M059J (cell line): ENCODE results near the gene ILK. TPM values are rescaled to one million over a fixed set of nuclear protein-coding genes. Genes with fewer than 3 reads are reported as not detected.

ENCODE experiments used
- DNase-seq: peaks from one replicate; pipeline ENCODE4 v3.0.0-alpha.2; 2012; ENCODE audit warnings: low read depth
- total RNA-seq: library from RNA; depleted of rRNA; stranded (reverse); fragments of >200 nt; shearing (Covaris generic); gene quantifications from 2 replicates; pipeline ENCODE4 v1.2.3, GENCODE V29; 2014; rRNA removed

The ILK gene
- 152 and 201 TPM in 2 replicates for total RNA-seq

DNA sequence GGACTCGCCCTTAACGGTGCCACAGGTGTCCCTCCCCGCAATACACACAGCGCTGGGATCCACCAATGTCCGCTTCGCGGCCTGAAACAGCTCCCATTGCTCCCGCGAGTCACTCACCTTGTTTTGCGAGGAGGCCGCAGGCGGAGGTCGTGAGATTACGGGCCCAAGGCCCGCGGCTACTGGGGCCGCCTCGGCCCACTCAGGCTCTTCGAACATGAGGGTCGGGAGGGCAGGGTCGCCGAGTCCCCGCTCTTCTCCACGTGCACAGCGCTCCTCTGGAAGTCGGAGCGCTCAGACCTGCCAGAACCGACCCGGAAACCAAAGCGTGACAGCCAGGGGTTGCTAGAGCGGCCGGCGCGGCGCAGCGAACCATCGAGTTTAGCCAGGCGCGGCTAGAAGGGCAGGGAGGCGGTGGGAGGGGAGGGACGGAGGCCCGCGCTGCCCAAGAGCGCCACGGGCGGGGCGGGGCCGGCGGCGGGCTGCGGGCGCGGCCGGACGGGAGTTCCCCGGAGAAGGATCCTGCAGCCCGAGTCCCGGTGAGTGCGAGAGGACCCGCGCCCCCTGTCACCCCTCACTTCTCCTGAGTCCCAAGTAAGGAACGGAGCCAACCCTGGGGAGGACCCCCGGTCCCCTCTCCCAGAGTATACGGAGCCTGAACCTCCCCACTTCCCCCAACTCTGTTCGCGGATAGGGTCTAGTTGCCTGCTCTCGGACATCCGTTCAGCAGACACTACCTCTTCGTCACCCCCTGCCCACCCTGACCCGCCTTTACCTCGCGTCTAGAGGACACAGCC lies at the start of gene ILK, which contains the start of gene RRP8:
ILK (plus strand) TSS at position 488 of the 794 bp plus-strand sequence. CDS start 498 bp downstream, outside the sequence.
RRP8 (minus strand) TSS at position 330 of the 794 bp plus-strand sequence; CDS start at position 216, 114 bp downstream.
- peak; percentile 89 for DNase-seq

DNA sequence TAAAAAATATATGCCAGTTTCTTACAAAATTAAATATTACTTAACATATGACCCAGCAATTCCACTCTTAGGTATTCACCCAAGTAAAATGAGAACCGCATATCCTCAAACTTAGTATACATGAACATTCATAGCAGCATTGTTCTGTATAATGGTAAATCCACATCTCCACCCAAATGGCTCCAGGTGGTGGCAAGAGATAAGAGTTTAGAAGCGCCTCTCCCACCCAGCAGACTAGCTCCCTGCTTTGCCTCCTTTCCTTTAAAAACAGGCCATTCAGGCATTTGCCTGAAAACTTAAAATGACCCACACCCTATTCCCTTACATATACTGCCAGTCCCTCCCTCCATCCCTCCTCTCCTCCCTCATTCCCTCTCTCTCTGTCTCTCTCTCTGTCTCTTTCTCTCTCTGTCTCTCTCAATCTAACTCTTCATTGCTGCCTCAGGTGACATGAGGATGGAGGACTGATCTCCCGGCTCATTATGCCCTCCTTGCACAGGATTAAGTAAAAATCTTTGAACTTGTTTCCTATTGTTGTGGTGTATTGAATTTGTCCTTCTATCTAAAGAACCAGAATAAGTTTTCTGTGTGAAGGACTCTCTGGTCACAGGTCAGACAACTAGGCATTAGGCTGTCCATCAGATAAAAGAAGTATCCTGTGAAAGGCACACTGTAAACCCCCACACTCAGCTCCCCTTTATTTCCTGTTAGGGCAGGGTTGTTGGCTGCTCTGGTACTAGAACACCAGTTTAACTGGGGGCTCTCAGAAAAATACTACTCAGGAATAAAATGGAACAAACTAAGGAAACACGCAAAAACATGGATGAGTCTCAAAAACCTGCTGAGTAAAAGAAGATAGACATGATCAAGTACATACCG lies 48.5 kb upstream of the ILK start:
- DNase-seq = no peak

DNA sequence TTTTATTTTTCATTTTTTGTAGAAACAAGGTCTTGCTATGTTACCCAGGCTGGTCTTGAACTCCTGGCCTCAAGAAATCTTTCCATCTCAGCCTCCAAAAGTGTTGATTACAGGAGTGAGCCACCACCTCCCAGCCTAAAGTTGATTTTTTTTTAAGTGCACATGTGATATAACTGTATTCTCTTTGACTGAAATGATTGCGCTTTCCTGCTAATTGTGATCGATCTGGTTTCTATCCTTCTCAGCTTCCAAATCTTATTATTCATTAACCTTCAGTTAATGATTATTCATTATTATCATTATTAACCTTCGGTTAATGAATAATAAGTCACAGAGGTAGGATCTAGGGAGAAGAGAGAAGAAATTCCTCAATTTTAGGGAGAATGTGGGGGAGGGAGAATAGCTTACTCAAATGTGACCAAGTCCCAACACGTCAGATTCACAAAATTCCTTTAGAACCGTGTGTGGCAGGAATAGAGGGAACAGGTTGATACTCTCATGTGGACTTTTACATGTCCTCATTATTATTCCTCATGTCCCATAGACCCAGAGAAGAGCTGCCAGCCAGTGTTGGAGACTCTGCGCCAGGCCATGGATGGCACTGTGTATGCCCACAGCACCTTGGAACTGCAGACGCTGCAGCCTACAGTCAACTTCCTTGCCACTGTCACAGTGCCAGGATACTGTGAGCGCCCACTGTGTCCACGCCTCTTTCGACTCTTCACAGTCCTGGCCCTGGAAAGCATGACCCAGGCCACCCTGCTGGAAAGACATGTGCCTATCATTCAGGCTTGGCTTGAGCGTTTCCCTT lies 47.2 kb upstream of the ILK start:
- DNase-seq = no peak

DNA sequence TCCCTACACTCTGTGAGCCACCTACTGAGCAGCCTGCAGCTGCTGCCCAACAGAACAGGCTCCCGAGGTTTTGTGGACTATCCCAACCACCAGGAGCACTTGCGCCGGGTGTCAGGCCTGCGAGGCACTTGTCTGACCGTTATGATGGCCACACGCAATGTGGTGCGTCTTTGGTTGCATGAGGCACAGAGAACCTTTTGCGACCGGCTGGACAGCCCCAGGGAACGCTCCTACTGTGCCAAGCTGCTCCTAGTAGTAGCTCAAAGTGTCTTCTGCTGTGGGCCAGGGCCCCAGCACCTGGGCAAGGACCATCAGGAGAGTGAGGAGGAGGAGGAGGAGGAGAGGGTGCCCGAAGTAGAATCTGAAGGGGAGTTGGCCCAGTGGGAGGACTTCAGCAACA lies 46.5 kb upstream of the ILK start:
- no peak for DNase-seq

DNA sequence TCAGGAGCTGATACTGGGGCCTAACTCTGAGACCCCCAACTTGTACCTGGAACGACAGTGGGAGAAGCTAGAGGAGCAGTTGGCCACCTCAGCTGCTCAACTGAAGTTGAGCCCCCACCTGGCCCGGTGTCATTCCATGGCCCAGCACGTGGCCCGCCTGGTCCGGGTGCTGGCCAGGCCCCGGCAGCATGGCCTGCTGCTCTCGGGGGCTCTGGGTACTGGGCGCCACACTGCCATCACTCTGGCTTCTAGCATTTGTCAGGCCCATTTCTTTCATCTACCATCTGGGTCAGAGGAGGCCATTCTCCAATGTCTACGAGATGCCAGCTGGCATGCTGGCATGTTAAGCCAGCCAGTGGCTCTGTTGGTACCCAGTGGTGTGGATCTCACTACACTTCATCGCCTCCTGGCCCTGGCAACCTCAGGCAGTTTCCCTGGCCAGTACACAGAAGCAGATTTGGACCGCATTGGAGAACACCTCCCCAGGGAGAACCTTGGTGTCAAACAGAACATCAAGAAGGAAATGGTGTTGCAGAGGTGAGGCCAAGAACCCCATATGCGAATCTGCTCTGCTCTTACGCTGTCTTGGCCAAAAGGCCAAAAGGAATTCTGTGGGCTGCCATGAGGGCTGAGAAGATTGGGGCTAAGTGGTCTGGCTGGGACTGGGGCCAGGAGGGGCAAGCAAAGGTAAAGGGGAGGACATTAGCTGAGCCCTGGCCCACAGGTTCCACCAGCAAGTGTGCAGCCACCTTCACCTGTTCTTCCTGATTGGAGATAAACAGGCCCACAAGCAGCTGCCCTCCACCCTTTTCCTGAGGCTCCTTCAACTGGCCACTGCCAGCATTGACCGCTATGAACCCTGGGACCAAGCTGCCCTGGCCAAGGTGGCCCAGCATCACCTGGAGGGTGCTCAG lies 45.6 kb upstream of the ILK start:
- no peak for DNase-seq

DNA sequence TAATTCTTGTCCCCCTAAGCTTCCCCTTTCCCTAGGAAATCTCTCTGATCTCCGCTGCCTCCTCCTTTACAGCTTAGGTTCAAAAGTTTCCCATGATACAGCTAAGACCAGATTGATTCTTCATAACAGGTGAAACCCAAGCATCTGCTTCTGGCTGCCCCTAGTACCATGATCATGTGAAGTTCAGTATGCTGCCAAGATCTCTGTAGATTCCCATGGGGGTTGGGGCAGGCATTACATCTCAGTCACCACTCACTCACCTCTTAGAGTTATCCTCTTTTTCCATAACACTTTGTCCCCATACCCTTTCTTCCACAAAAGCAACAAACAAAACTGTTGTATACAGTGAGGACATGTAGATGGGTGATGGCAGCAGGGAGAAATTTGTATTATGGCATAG lies 44.2 kb upstream of the ILK start:
- DNase-seq = no peak

DNA sequence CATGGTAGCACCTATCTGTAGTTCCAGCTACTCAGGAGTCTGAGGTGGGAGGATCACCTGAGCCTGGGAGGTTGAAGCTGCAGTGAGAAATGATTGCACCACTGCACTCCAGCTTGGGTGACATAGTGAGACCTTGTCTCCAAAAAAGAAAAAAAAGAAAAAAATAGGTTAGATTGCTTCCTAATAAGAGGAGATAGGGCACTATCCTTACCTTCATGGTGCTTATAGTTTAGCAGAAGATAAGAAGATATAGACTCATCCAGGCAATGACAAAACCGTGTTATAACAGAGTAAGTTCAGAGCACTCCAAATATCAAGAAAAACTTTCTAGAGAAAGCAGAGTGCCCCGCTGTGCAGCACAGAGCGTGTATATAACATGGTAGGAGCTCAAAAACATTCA lies 42.3 kb upstream of the ILK start:
- DNase-seq = no peak

DNA sequence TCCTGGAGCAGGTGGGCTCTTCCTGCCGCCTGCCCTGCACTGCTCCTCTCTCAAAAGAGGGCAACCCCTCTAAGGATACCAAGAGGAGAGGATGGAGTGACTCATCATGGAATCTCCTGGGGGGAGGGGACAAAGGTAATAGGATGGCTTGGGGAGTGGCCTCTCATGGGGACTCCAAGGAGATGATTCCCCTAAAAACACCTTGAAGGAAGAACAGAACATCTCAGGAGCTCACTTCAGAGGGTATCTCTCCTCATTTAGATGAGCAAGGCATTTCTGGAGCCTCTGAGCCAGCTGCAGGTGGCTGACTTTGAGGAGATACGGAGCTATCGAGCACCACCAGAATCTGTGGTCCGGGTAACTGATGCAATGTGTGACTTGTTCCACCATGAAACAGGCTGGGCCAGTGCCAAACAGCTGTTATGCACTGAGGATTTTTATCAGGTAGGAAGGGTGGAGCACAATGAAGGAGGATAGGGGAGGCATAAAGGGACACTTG lies 40.4 kb upstream of the ILK start:
- peak; percentile 11 for DNase-seq

DNA sequence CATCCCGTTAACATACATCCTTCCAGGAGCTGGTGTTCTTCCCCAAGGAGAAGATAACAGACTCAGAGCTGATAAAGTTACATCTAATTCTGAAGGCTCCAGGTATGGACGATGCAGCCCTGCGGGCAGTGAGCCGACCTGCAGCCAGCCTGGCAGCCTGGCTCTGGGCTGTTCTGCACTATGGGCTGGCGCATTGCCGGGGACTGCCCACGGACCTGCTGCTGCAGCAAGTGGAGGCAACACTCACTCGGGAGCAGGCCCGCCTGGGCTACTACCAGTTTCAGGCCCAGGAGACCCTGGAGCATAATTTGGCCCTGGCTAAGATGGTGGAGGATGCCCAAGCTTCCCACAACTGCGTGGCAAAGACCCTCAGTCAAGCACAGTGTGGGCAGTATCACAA lies 39.9 kb upstream of the ILK start:
- no peak for DNase-seq

DNA sequence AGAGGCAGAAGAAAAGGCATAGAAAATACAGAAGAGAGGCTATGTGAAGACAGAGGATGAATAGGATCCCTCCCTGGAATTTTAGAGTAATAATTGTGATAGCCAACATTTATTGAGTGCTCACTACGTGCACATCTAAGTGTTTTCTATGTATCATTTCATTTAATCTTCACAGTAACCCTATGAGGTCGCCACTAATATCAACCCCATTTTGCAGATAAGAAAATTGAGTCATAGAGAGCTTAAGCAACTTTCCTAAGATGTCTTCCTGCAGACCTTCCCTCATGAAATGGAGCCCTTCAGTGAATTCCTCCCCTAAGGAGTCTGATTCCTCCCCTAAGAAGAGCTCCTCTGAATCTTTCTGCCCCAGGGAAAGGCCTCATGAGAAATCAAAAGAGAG lies 38.2 kb upstream of the ILK start:
- DNase-seq = no peak

DNA sequence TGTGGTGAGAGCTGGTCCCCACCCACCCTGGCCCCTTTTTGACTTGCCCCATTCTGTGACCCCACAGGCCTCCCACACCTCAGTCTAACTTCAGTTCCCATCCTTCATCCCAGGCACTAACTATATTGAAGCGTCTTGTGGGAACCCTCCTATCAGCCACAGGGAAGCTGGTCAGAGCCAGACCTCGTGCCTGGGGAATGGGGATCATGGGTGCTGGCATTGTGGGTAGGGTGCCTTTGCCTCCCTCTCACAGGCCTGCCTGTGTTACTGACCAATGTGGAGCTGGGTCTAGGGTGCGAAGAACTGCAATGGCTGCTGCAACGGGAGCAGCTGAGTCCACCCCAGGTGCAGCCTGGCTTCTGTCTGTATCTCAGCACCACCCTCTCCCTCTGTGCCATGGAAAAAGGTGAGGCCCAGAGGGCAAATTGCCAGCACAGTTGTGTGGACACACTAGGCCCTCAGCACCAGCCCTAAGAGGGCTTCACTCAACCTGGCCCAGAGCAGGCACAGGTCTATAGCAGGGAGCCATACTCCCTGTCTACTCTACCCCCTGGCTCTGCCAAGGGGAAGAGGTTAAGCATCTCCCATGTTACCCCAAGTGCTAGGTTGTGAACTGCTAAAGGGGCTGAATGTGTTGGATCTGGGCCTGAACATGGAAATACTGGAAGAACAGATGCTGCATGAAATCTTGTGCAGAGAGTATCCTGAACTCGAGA lies 37.4 kb upstream of the ILK start:
- DNase-seq = no peak

DNA sequence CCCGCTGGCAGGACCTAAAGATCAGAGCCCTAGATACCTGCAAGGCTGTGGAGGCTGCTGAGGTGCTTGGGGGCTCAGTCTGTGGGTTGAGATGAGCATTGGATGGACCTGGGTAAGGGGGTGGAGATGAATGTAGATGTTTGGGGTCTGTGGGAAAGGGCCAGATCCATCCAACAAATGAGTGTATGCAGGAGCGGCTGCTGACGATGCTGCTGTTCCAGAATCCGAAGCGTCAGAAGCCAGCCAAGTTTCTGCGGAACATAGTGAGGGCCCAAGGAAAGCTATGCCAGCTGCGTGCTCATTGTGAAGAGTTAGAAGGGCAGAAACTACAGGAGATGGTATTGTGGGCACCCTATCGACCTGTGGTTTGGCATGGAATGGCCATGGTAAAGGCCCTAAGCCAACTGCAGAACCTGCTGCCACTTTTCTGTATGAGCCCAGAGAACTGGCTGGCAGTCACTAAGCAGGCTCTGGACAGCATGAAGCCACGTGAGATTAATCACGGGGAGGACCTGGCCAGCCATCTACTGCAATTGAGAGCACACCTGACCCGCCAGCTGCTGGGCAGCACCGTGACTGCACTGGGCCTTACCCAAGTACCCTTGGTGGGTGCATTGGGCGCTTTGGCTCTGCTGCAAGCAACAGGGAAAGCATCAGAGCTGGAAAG lies 36.7 kb upstream of the ILK start:
- peak; percentile 9 for DNase-seq

DNA sequence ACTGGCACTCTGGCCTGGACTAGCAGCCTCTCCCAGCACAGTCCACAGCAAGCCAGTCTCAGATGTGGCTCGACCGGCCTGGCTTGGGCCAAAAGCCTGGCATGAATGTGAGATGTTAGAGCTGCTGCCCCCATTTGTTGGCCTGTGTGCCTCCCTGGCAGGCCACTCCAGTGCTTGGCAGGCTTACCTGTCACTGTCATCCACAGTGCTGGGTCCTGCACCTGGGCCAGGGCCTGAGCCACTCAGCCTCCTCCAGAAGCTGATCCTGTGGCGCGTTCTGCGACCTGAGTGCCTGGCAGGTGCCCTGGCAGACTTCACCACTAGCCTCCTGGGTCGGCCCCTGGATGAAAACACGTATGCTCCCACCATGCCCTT lies 36.2 kb upstream of the ILK start:
- no peak for DNase-seq

DNA sequence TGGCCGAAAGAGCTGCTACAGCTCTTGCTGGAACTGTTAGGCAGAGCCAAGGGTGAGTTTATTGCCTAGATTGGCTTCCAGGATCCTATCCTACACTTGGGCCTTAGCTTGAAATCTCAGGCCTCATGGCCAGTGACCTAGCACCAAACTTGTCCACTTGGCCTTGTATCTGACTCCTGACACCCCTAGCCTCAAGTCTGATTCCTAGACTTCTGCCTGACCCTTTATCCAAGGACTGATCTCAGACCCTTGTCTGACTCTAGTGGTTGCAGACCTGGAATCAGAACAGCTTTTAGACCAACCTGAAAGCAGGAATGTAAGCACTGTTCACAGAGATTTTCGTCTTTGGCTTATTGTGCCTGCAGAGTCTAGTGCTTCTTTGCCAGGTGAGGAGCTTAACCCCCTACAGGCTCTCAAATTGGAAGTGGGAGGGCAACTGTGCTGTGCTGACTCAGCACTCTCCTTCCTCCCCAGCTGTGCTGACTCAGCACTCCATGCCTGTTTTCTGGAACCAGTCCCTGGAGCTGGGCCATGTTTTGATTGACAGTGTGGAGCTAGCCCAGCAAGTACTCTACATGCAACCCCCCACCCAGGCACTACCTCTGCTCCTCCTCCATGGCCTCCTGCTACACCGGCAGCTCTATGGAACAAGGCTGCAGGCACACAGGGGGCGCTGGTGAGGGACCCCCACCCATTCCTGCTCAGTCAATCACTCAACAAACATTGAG lies 35.2 kb upstream of the ILK start:
- DNase-seq = peak; percentile 75

DNA sequence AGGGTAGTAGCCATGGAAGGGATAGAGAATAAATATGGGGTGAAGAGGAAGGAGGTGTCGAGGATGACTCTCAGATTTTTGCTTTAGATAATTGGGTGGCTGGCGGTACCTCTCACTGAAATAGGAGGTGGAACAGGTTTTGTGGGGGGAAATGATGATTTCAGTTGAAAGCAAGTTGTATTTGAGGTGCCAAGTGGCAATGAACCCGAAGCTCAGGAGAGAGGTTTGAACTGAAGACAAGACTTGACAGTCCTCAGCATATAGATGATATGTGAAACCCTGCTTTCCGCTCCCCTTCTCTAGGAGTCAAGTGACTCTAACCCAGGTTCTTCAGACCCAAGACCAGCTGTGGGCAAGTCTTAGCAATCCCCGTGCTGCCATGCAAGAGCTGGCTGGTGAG lies 33.9 kb upstream of the ILK start:
- no peak for DNase-seq

DNA sequence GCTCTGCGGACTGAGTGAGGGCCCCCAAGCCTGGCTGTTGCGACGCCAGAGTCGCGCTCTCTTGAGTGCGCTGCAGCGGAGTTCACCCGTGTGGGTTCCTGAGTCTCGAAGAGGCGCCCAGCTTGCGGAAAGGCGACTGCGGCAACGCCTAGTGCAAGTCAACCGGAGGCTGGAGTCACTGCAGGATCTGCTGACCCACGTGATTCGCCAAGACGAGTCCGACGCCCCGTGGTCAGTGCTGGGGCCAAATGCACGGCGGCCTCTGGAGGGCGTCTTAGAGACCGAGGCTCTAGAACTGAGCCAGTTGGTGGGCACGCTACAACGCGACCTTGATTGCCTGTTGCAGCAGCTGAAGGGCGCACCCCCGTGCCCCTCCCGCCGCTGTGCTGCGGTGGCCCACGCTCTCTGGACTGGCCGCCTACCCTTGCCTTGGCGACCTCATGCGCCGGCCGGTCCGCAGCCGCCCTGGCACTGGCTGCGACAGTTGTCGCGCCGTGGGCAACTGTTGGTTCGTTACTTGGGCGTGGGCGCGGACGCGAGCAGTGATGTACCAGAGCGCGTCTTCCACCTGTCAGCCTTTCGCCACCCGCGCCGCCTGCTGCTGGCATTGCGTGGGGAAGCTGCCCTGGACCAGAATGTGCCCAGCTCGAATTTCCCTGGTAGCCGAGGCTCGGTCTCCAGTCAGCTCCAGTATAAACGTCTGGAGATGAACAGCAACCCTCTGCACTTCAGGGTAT lies 32.7 kb upstream of the ILK start:
- DNase-seq = no peak

DNA sequence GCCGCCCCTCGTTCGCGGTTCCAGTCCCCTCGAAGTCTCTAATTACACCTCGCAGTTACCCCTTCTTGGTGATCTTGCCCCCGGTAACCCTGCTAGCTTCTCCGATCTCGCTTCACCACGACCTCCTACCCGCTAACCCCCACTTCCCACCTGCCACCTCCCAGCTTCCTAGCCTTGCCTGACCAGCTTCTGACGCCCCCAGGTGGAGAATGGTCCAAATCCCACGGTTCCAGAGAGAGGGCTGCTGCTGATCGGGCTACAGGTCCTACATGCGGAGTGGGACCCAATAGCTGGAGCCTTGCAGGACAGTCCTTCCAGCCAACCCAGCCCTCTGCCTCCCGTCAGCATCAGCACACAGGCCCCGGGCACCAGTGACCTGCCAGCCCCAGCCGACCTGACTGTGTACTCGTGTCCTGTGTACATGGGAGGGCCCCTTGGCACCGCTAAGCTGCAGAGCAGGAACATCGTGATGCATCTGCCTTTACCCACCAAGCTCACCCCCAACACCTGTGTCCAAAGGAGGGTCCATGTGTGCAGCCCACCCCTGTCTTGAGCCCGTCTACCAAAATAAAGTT lies 32.1 kb upstream of the ILK start:
- DNase-seq = no peak

DNA sequence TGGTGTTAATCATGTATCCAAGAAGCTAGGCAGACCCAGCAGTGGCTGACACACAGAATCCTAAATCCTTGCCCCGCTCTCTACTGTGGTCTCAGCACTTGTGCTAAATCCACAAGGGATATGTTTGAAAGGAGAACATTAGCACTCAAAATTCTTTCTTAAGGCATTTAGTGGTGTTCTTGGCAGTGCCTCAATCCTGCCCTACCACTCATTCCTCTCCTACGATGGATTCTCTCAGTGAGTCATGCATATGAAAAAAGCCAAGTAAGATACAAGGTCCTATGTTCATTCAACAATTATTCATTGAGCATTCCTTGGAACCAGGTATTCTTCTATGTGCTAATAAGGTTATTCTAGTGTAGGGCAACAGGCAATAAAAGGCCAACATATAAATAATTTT lies 31.4 kb upstream of the ILK start:
- peak; percentile 70 for DNase-seq
